WTC11 (cell line): Measurements from ENCODE around the gene SNX5.

Experiments
- CREM ChIP-seq: sonication (generic); formaldehyde crosslinking; IDR thresholded peaks from 2 replicates; pipeline ENCODE4 v1.8.1; 2022; ENCODE audit warnings: mild to moderate bottlenecking, missing genetic modification reagents, moderate library complexity
- RELA ChIP-seq: sonication (generic); formaldehyde crosslinking; IDR thresholded peaks from 2 replicates; pipeline ENCODE4 v1.8.1; 2022; ENCODE audit warnings: missing genetic modification reagents, mild to moderate bottlenecking, borderline replicate concordance

DNA sequence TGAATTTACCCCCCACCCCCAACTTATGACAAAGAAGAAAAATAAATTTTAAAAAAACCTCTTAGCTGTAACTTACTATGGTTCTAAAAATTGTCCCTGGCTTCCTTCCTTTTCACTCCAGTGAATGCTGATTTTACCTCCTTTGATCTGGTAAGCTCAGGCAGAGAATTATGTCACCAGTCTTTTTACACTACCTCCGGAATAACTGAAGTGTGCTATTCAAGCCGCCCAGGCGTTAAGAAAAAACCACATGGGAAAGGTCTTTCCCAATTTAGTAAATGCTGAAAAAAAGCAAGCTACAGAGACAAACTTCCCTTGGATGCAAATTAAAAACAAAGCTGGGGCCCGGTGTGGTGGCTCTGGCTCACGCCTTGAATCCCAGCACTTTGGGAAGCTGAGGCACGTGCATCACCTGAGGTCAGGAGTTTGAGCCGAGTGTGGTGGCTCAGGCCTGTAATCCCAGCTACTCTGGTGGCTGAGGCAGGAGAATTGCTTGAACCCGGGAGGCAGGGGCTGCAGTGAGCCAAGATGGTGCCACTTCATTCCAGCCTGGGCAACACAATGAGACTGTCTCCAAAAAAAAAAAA is 12.4 kb downstream of the SNX5 start:
- TF ChIP-seq RELA, result no peak
- no peak for TF ChIP-seq CREM (CRISPR knock-in tag)
